Mucosa of rectum (tissue), 2 donors: Measurements from ENCODE around the gene SOAT2.

Source experiments
- H3K27ac ChIP-seq, 2 donors: one replicate each; pipeline ENCODE4 v1.7.0; 2013; ENCODE audit warnings: inconsistent platforms in 2 of 2, low read depth in 2 of 2, low read length in 2 of 2
- H3K27me3 ChIP-seq, 2 donors: one replicate each; pipeline ENCODE4 v1.7.0; 2013; ENCODE audit warnings: low read length in 2 of 2; ENCODE audit not compliant: control insufficient read depth in 2 of 2, insufficient read depth in 2 of 2
- H3K36me3 ChIP-seq, 2 donors: one replicate each; pipeline ENCODE4 v1.7.0; 2013; ENCODE audit warnings: low read length in 2 of 2; ENCODE audit not compliant: control insufficient read depth in 2 of 2, insufficient read depth in 2 of 2
- H3K4me1 ChIP-seq, 2 donors: one replicate each; pipeline ENCODE4 v1.7.0; 2013; ENCODE audit warnings: low read length in 2 of 2, mild to moderate bottlenecking in 1 of 2; ENCODE audit not compliant: control insufficient read depth in 2 of 2, insufficient read depth in 2 of 2
- H3K4me3 ChIP-seq, 2 donors: one replicate each; pipeline ENCODE4 v1.7.0; 2013; ENCODE audit warnings: low read length in 2 of 2
- H3K9ac ChIP-seq, 2 donors: one replicate each; pipeline ENCODE4 v1.7.0; 2013; ENCODE audit warnings: low read length in 2 of 2, low read depth in 1 of 2, mild to moderate bottlenecking in 1 of 2
- H3K9me3 ChIP-seq, 2 donors: one replicate each; pipeline ENCODE4 v1.7.0; 2013; ENCODE audit warnings: low read length in 2 of 2; ENCODE audit not compliant: control insufficient read depth in 2 of 2
- donor health status: healthy.
- donor health status: Normal muscosa, but diverticular disease.

Gene SOAT2

GRCh38 chr12:53169644-53170043 is 66.4 kb downstream of the SOAT2 start:
- Histone ChIP-seq H3K27me3 (no peaks in the 10 kb centered on the region), H3K4me1 (no peaks in the 10 kb centered on the region), H3K9ac (no peak overlapping the region), H3K36me3 (peaks cover 5% of the 10 kb centered on the region in 2 donors), H3K9me3 (no peaks in the 10 kb centered on the region), H3K27ac (no peak overlapping the region), H3K4me3 (no peak overlapping the region)

GRCh38 chr12:53170215-53170614 is 66.9 kb downstream of the SOAT2 start:
- H3K4me1 ChIP-seq: peaks cover 0 to 5% of the 10 kb centered on the region in 2 donors

GRCh38 chr12:53170876-53171724 is 67.8 kb downstream of the SOAT2 start:
- Histone ChIP-seq H3K4me1 (peaks cover 5 to 8% of the 10 kb centered on the region in 2 donors), H3K4me3 (no peak overlapping the region), H3K27me3 (no peaks in the 10 kb centered on the region), H3K9me3 (no peaks in the 10 kb centered on the region), H3K9ac (no peak overlapping the region), H3K36me3 (peaks cover 5% of the 10 kb centered on the region in 2 donors), H3K27ac (no peak overlapping the region)

More at GRCh38 chr12:53170215-53170614, 66.9 kb downstream of the SOAT2 start:
- Histone ChIP-seq H3K36me3 (peaks cover 5% of the 10 kb centered on the region in 2 donors), H3K9me3 (no peaks in the 10 kb centered on the region), H3K4me3 (no peak overlapping the region), H3K27ac (no peak overlapping the region), H3K27me3 (no peaks in the 10 kb centered on the region), H3K9ac (no peak overlapping the region)

- no peak overlapping the region for H3K27ac ChIP-seq
- peaks cover 5% of the 10 kb centered on the region in 2 donors for H3K36me3 ChIP-seq
- H3K9ac ChIP-seq: no peak overlapping the region
Measured at GRCh38 chr12:53171725-53172329, 68.5 kb downstream of the SOAT2 start.

GRCh38 chr12:53172352-53172751 is 69.1 kb downstream of the SOAT2 start:
- no peak overlapping the region for H3K9ac ChIP-seq
- peaks cover 5 to 8% of the 10 kb centered on the region in 2 donors for H3K4me1 ChIP-seq
- no peaks in the 10 kb centered on the region for H3K9me3 ChIP-seq
- H3K36me3 ChIP-seq: peaks cover 5% of the 10 kb centered on the region in 2 donors
- H3K27ac ChIP-seq: no peak overlapping the region
- no peak overlapping the region for H3K4me3 ChIP-seq
- H3K27me3 ChIP-seq: no peaks in the 10 kb centered on the region

More at GRCh38 chr12:53171725-53172329, 68.5 kb downstream of the SOAT2 start:
- Histone ChIP-seq H3K4me3 (no peak overlapping the region), H3K27me3 (no peaks in the 10 kb centered on the region), H3K4me1 (peaks cover 5 to 8% of the 10 kb centered on the region in 2 donors), H3K9me3 (no peaks in the 10 kb centered on the region)

- peaks cover 5% of the 10 kb centered on the region in 2 donors for H3K36me3 ChIP-seq
- no peak overlapping the region for H3K27ac ChIP-seq
- peaks cover 5 to 8% of the 10 kb centered on the region in 2 donors for H3K4me1 ChIP-seq
- H3K9ac ChIP-seq: no peak overlapping the region
- H3K4me3 ChIP-seq: no peak overlapping the region
- H3K9me3 ChIP-seq: no peaks in the 10 kb centered on the region
- no peaks in the 10 kb centered on the region for H3K27me3 ChIP-seq
Measured at GRCh38 chr12:53173085-53173715, 69.9 kb downstream of the SOAT2 start.
